SIG-M5 treated with dmso at 0.1 percent for 504 hours (cell line): ENCODE measurements around the gene AGO1.
"Not testable (repeated sequence)": the region's sequence is repeated elsewhere in the genome, so short reads cannot be mapped to it uniquely, and the experiment has no call there.

Experiments
- DNase-seq: peaks from one replicate; lab custom pipeline; 2025; ENCODE audit not compliant: unreplicated experiment; lab: John Stamatoyannopoulos, UW

The AGO1 gene

GRCh38 chr1:35915693-35916092, 32.7 kb downstream of the AGO1 start:
- no peak for DNase-seq

GRCh38 chr1:35923791-35924221, 40.8 kb downstream of the AGO1 start:
- DNase-seq: no peak

GRCh38 chr1:35924838-35925237, 41.8 kb downstream of the AGO1 start:
- peak; percentile 38 for DNase-seq

- no peak for DNase-seq
Measured at GRCh38 chr1:35925741-35926140, 42.7 kb downstream of the AGO1 start.

- DNase-seq: no peak
Measured at GRCh38 chr1:35927472-35927871, 44.5 kb downstream of the AGO1 start.

- DNase-seq: peak; percentile 55
Measured at GRCh38 chr1:35929730-35930592, 47.0 kb downstream of the AGO1 start.

GRCh38 chr1:35930593-35931445, 47.8 kb downstream of the AGO1 start, which contains the start of gene AGO3:
Gene AGO3, plus strand, starts transcription at chr1:35931105. Its CDS starts 322 bp downstream, at chr1:35931427.
- peak; percentile 92 for DNase-seq

- no peak for DNase-seq
Measured at GRCh38 chr1:35931446-35932157, 48.6 kb downstream of the AGO1 start.

- DNase-seq: no peak
Measured at GRCh38 chr1:35932158-35932636, 49.2 kb downstream of the AGO1 start.

GRCh38 chr1:35932941-35933340, 49.9 kb downstream of the AGO1 start:
- DNase-seq: no peak

GRCh38 chr1:35935442-35936388, 52.7 kb downstream of the AGO1 start:
- DNase-seq: no peak

- no peak for DNase-seq
Measured at GRCh38 chr1:35936838-35937237, 53.8 kb downstream of the AGO1 start.

GRCh38 chr1:35939484-35939883, 56.5 kb downstream of the AGO1 start:
- no peak for DNase-seq

- DNase-seq: no peak
Measured at GRCh38 chr1:35945327-35945726, 62.3 kb downstream of the AGO1 start.

- no peak for DNase-seq
Measured at GRCh38 chr1:35947547-35947946, 64.5 kb downstream of the AGO1 start.

GRCh38 chr1:35958558-35958957, 75.5 kb downstream of the AGO1 start:
- DNase-seq: no peak

GRCh38 chr1:35959304-35959703, 76.3 kb downstream of the AGO1 start:
- DNase-seq: no peak

- no peak for DNase-seq
Measured at GRCh38 chr1:35962952-35963351, 79.9 kb downstream of the AGO1 start.

GRCh38 chr1:35964277-35964676, 81.3 kb downstream of the AGO1 start:
- not testable (repeated sequence) for DNase-seq

- no peak for DNase-seq
Measured at GRCh38 chr1:35968396-35968795, 85.4 kb downstream of the AGO1 start.
